K562 (cell line): ENCODE results near the gene FH. TPM values are rescaled to one million over a fixed set of nuclear protein-coding genes. Genes with fewer than 3 reads are reported as not detected.
A peak's percentile ranks its signal among the peaks of the same experiment; 100 is the strongest.

ENCODE experiments used
- ATAC-seq: fragments of 200-7000 bp; cut with Tn5 transposase; 3 replicates; pipeline ENCODE4 v1.9.1; 2020; ENCODE audit warnings: moderate library complexity
- BruUV-seq: library from RNA; stranded (reverse); fragments of 400-500 nt; replicated peaks from 2 replicates; lab custom pipeline; 2021; lab: Mats Ljungman, UMichigan
- CTCF ChIA-PET: fragments of 300-600 bp; formaldehyde crosslinking; extraction: SDS; loops from one replicate; lab custom pipeline; 2021; ENCODE audit warnings: low intra/inter-chr PET ratio; lab: Yijun Ruan, JAX
- POLR2A ChIA-PET: fragments of 300-600, 350-650 bp; sonication (Branson Sonifier 250); formaldehyde crosslinking; extraction: SDS; loops from one replicate; lab custom pipeline; 2021; ENCODE audit warnings: antibody characterized with exemption, inconsistent platforms; lab: Yijun Ruan, JAX
- DNase-seq, 4 experiments: peaks; one replicate each; pipeline versions ENCODE4 v3.0.0 to v3.0.0-alpha.2; 2011 to 2018; ENCODE audit warnings: low spot score in 3 of 4, mixed read lengths in 3 of 4; ENCODE audit errors: extremely low read depth in 1 of 4
- FAIRE-seq: peaks from 2 replicates; lab custom pipeline; 2011; peaks lifted over from hg19 to GRCh38; lab: Jason Lieb, UNC
- H2AFZ ChIP-seq: 2 replicates; pipeline ENCODE4 v1.6.0; 2011; ENCODE audit warnings: low read depth, low read length, control low read depth, inconsistent platforms
- H3K27ac ChIP-seq: fragments of 200-600 bp; 3 replicates; pipeline ENCODE4 v1.8.0; 2011; ENCODE audit warnings: low read depth, mild to moderate bottlenecking, control low read depth, inconsistent platforms, low read length, moderate library complexity, mixed read lengths; ENCODE audit errors: extremely low read depth
- H3K27me3 ChIP-seq, 2 experiments: fragments of 300-600 bp in 1 of 2; 2 replicates in 1 of 2; 3 replicates in 1 of 2; pipeline versions ENCODE4 v1.6.0 to v1.8.0; 2011; ENCODE audit warnings: inconsistent platforms in 2 of 2, low read length in 2 of 2, mild to moderate bottlenecking in 1 of 2, mixed read lengths in 1 of 2, moderate library complexity in 1 of 2; ENCODE audit not compliant: control insufficient read depth in 2 of 2, insufficient read depth in 2 of 2
- H3K36me3 ChIP-seq: fragments of 300-600 bp; 3 replicates; pipeline ENCODE4 v1.8.0; 2011; ENCODE audit warnings: mild to moderate bottlenecking, low read length, inconsistent platforms; ENCODE audit not compliant: control insufficient read depth, insufficient read depth
- H3K4me1 ChIP-seq, 2 experiments: fragments of 200-600 bp in 1 of 2; replicated peaks in 1 of 2; 2 replicates in 1 of 2; 3 replicates in 1 of 2; pipeline versions ENCODE4 v1.5.1 to v1.8.0; 2011; ENCODE audit warnings: inconsistent platforms in 2 of 2, low read length in 2 of 2, mild to moderate bottlenecking in 1 of 2, mixed read lengths in 1 of 2, moderate library complexity in 1 of 2; ENCODE audit not compliant: control insufficient read depth in 2 of 2, insufficient read depth in 2 of 2
- H3K4me2 ChIP-seq: 2 replicates; pipeline ENCODE4 v1.6.1; 2011; ENCODE audit warnings: low read length, control low read depth, inconsistent platforms, mixed read lengths; ENCODE audit not compliant: insufficient read depth
- H3K4me3 ChIP-seq: fragments of 200-600 bp; sonication (generic), shearing (Covaris generic); 2 replicates; pipeline ENCODE4 v1.5.1; 2016; ENCODE audit warnings: control low read depth, inconsistent platforms
- H3K79me2 ChIP-seq: fragments of 200-600 bp; 3 replicates; pipeline ENCODE4 v1.8.0; 2011; ENCODE audit warnings: low read length, inconsistent platforms; ENCODE audit not compliant: control insufficient read depth, insufficient read depth
- H3K9ac ChIP-seq, 2 experiments: 2 replicates each; pipeline versions ENCODE4 v1.6.0 to v1.6.1; 2011; ENCODE audit warnings: low read depth in 2 of 2, low read length in 2 of 2, control low read depth in 1 of 2, inconsistent platforms in 1 of 2, mild to moderate bottlenecking in 1 of 2, mixed read lengths in 1 of 2; ENCODE audit not compliant: insufficient read depth in 1 of 2
- H3K9me1 ChIP-seq: one replicate; pipeline ENCODE4 v1.6.0; 2011; ENCODE audit warnings: inconsistent platforms, mild to moderate bottlenecking, low read length, moderate library complexity; ENCODE audit not compliant: control insufficient read depth, insufficient read depth
- H3K9me3 ChIP-seq: replicated peaks from 2 replicates; pipeline ENCODE4 v1.5.1; 2011; ENCODE audit warnings: low read depth, low read length, inconsistent platforms; ENCODE audit not compliant: control insufficient read depth, insufficient read depth
- H4K20me1 ChIP-seq: replicated peaks from 2 replicates; pipeline ENCODE4 v1.6.1; 2011; ENCODE audit warnings: low read length, inconsistent platforms, mixed read lengths; ENCODE audit not compliant: control insufficient read depth, insufficient read depth
- CEBPB ChIP-seq: fragments of 450-650 bp; IDR thresholded peaks from 2 replicates; pipeline ENCODE4 v1.6.1; 2016; ENCODE audit warnings: missing genetic modification characterization, missing compliant biosample characterization
- CEBPG ChIP-seq, 3 experiments: fragments of 200-800 bp in 1 of 3; sonication (Bioruptor generic) in 1 of 3; sonication (generic) in 1 of 3; formaldehyde crosslinking in 1 of 3; IDR thresholded peaks in 2 of 3; conservative IDR thresholded peaks in 1 of 3; 2 replicates each; pipeline versions ENCODE4 v1.6.1 to v1.8.0; 2016 to 2022; ENCODE audit warnings: missing compliant biosample characterization in 2 of 3, missing genetic modification characterization in 2 of 3, mild to moderate bottlenecking in 1 of 3, missing genetic modification reagents in 1 of 3
- FOXA3 ChIP-seq, 2 experiments: fragments of 450-650 bp in 1 of 2; sonication (generic) in 1 of 2; formaldehyde crosslinking; IDR thresholded peaks in 1 of 2; conservative IDR thresholded peaks in 1 of 2; 2 replicates each; pipeline versions ENCODE4 v1.4.0 to v1.8.0; 2020 to 2022; ENCODE audit warnings: mild to moderate bottlenecking in 2 of 2, missing genetic modification reagents in 1 of 2
- NFATC3 ChIP-seq: fragments of 450-650 bp; IDR thresholded peaks from 2 replicates; pipeline ENCODE4 v1.6.1; 2017; ENCODE audit warnings: mild to moderate bottlenecking
- POLR2B ChIP-seq: fragments of 450-650 bp; IDR thresholded peaks from 2 replicates; pipeline ENCODE4 v1.6.1; 2018; ENCODE audit warnings: low read depth; ENCODE audit not compliant: partially characterized antibody
- RBM34 ChIP-seq: fragments of 200-400 bp; formaldehyde crosslinking; IDR thresholded peaks from 2 replicates; pipeline ENCODE4 v1.6.1; 2018; ENCODE audit warnings: low read length, borderline replicate concordance; ENCODE audit not compliant: insufficient read depth
- REST ChIP-seq, 2 experiments: fragments of 450-650 bp; formaldehyde crosslinking in 1 of 2; IDR thresholded peaks; 2 replicates each; pipeline versions ENCODE4 v1.4.0 to v1.6.1; 2014 to 2020; ENCODE audit warnings: mild to moderate bottlenecking in 2 of 2, borderline replicate concordance in 1 of 2, low read depth in 1 of 2
- TCFL5 ChIP-seq: fragments of 250-450 bp; sonication (Bioruptor Pico); conservative IDR thresholded peaks from 2 replicates; pipeline ENCODE4 v1.6.1; 2021; ENCODE audit warnings: mild to moderate bottlenecking, moderate library complexity, matching md5 sums
- U2AF1 ChIP-seq: fragments of 200-400 bp; formaldehyde crosslinking; optimal IDR thresholded peaks from 2 replicates; pipeline ENCODE3; 2017; ENCODE audit warnings: mild to moderate bottlenecking, low read depth, low read length, moderate library complexity
- ZBTB8A ChIP-seq: fragments of 450-650 bp; IDR thresholded peaks from 2 replicates; pipeline ENCODE4 v1.6.1; 2018; ENCODE audit warnings: mild to moderate bottlenecking, moderate library complexity; ENCODE audit not compliant: partially characterized antibody
- ZNF778 ChIP-seq: fragments of 450-650 bp; formaldehyde crosslinking; IDR thresholded peaks from 2 replicates; pipeline ENCODE4 v1.4.0; 2020; ENCODE audit warnings: mild to moderate bottlenecking, moderate library complexity
- WGBS: fragments of 100-300 bp; shearing (Covaris generic); methylation state at CpG from one replicate; pipeline ENCODE4 v1.1.6; 2016; ENCODE audit warnings: low coverage, mixed read lengths; ENCODE audit not compliant: insufficient coverage; ENCODE audit errors: missing lambda C conversion rate; 5-methylcytosine and 5-hydroxymethylcytosine counted together
- in situ Hi-C: fragments of 300-500 bp; cut with MboI; formaldehyde crosslinking; loops from 4 replicates; pipeline ENCODE4 v1.15.0; 2018; ENCODE audit warnings: inconsistent platforms, mixed read lengths
- intact Hi-C: fragments of 100-400 bp; cut with micrococcal nuclease; formaldehyde crosslinking; loops from 2 replicates; pipeline ENCODE4 v1.14.2; 2022
- polyA plus RNA-seq, 8 experiments: library from polyadenylated mRNA; depleted of rRNA in 4 of 8; stranded (reverse) in 5 of 8; unstranded in 3 of 8; fragments of >200 nt; fragmentation: Nextera tagmentation in 2 of 8; fragmentation: Illumina TruSeq in 1 of 8; extraction: Ambion mirVana in 2 of 8; extraction: Trizol in 1 of 8; gene quantifications; 2 replicates each; pipeline versions ENCODE4 v1.2.1 to v1.2.3, GENCODE V29; 2011 to 2014; ENCODE audit warnings: inconsistent platforms in 1 of 8, missing spikeins in 1 of 8
- total RNA-seq, 7 experiments: library from RNA; depleted of rRNA in 6 of 7; stranded (reverse); fragments of >200 nt in 6 of 7; fragmentation: Illumina TruSeq in 2 of 7; extraction: Trizol in 2 of 7; gene quantifications; 2 replicates each; pipeline versions ENCODE4 v1.2.1 to v1.2.3, GENCODE V29; 2011 to 2021; ENCODE audit warnings: low replicate concordance in 1 of 7

FH gene
- total and polyA plus RNA-seq, 9 of the 15 experiments (the other 6 are each of a cell fraction or from before 2014, with no cell fraction given): 117 to 240 (median 211) TPM

- peak; percentile 24; the same call in 1 of the 2 replicates for TF ChIP-seq REST (IDR thresholded peaks at IDR 0.05; ENCODE audit: borderline replicate concordance)
- no peak for TF ChIP-seq REST (CRISPR knock-in tag; IDR thresholded peaks at IDR 0.05; ENCODE audit: low read depth)
These were observed 19.6 kb downstream of the FH start (continued) for GRCh38 chr1:241499910-241500309.

GRCh38 chr1:241495741-241496140 lies 23.8 kb downstream of the FH start:
- ATAC-seq (no peak), FAIRE-seq (no peak), DNase-seq (no peak)
- in situ Hi-C loops: no loop called here
- Histone ChIP-seq H2AFZ (no peak overlapping the region), H3K9me1 (no peaks in the 10 kb centered on the region), H3K4me1 (no peaks in the 10 kb centered on the region), H3K79me2 (no peaks in the 10 kb centered on the region), H3K9me3 (no peaks in the 10 kb centered on the region), H3K27ac (no peak overlapping the region), H4K20me1 (no peaks in the 10 kb centered on the region), H3K4me2 (no peak overlapping the region), H3K36me3 (peaks cover 64% of the 10 kb centered on the region), H3K9ac (no peak overlapping the region), H3K27me3 (no peaks in the 10 kb centered on the region), H3K4me3 (no peak overlapping the region)
- ChIA-PET CTCF (no interaction called here), POLR2A (interaction anchor here (1.2 kb wide), 1 partner anchor 10 kb away, joined by 3 read pairs; no protein-coding TSS in a partner anchor)
- intact Hi-C loops: no loop called here
- no TSS peak for BruUV-seq
- WGBS: 91% methylated on average over 5 of the region's 5 CpGs
- TF ChIP-seq FOXA3 (CRISPR knock-in tag; conservative IDR thresholded peaks at IDR 0.05 in 1 of 2, IDR thresholded peaks at IDR 0.05 in 1 of 2): no peak
- no peak for TF ChIP-seq CEBPG (CRISPR knock-in tag; IDR thresholded peaks at IDR 0.05)
- TF ChIP-seq CEBPG (tag; conservative IDR thresholded peaks at IDR 0.05 in 1 of 2, IDR thresholded peaks at IDR 0.05 in 1 of 2): 0 out of 4 replicates have a peak, but pooled peaks of 1 of the 2 experiments have one; percentile 23
- TF ChIP-seq TCFL5 (CRISPR knock-in tag): no peak
- TF ChIP-seq U2AF1: no peak
- TF ChIP-seq ZBTB8A: no peak
- no peak for TF ChIP-seq ZNF778 (CRISPR knock-in tag)
- TF ChIP-seq NFATC3: no peak
- no peak for TF ChIP-seq RBM34
- 0 out of 2 replicates have a peak, but pooled peaks have one; percentile 7 for TF ChIP-seq CEBPB (tag)
- no peak for TF ChIP-seq POLR2B
